ENCODE measurements around the gene ASRGL1.
"Not testable (repeated sequence)": the region's sequence is repeated elsewhere in the genome, so short reads cannot be mapped to it uniquely, and the experiment has no call there.

DNA sequence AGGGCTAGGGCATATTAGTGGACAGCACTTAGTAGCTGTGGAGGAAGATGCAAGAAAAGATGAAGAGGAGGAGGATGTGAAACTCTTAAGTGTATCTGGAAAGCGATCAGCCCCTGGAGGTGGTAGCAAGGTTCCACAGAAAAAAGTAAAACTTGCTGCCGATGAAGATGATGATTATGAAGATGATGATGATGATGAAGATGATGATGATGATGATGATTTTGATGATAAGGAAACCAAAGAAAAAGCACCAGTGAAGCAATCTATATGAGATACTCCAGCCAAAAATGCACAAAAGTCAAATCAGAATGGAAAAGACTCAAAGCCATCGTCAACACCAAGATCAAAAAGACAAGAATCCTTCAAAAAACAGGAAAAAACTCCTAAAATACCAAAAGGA lies 6.0 kb upstream of the ASRGL1 start:
- not testable (repeated sequence) for TF ChIP-seq POLR2A, EP300 (IDR thresholded peaks at IDR 0.05)
- TF ChIP-seq, protein P1, sequence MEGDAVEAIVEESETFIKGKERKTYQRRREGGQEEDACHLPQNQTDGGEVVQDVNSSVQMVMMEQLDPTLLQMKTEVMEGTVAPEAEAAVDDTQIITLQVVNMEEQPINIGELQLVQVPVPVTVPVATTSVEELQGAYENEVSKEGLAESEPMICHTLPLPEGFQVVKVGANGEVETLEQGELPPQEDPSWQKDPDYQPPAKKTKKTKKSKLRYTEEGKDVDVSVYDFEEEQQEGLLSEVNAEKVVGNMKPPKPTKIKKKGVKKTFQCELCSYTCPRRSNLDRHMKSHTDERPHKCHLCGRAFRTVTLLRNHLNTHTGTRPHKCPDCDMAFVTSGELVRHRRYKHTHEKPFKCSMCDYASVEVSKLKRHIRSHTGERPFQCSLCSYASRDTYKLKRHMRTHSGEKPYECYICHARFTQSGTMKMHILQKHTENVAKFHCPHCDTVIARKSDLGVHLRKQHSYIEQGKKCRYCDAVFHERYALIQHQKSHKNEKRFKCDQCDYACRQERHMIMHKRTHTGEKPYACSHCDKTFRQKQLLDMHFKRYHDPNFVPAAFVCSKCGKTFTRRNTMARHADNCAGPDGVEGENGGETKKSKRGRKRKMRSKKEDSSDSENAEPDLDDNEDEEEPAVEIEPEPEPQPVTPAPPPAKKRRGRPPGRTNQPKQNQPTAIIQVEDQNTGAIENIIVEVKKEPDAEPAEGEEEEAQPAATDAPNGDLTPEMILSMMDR (IDR thresholded peaks at IDR 0.05) = not testable (repeated sequence)

Data from tibial nerve (tissue), 4 donors.